Neutrophil (primary cell): ENCODE measurements around the gene RCN1.

Experiments
- H3K27ac ChIP-seq: fragments of 200-600 bp; sonication (generic); 2 replicates; pipeline ENCODE4 v1.5.1; 2016; ENCODE audit warnings: mild to moderate bottlenecking, moderate library complexity
- H3K27me3 ChIP-seq: fragments of 200-600 bp; sonication (generic); 2 replicates; pipeline ENCODE4 v1.6.0; 2016; ENCODE audit warnings: mild to moderate bottlenecking
- H3K36me3 ChIP-seq: fragments of 200-600 bp; sonication (generic); 2 replicates; pipeline ENCODE4 v1.5.1; 2017
- H3K4me1 ChIP-seq, 2 experiments: fragments of 200-600 bp in 1 of 2; sonication (generic) in 1 of 2; 1 replicate in 1 of 2; 2 replicates in 1 of 2; pipeline versions ENCODE4 v1.5.1 to v1.6.1; 2013 to 2016; ENCODE audit warnings: low read depth in 1 of 2, low read length in 1 of 2, mild to moderate bottlenecking in 1 of 2, moderate library complexity in 1 of 2; ENCODE audit not compliant: control insufficient read depth in 1 of 2, insufficient read depth in 1 of 2
- H3K4me3 ChIP-seq, 2 experiments: fragments of 200-600 bp in 1 of 2; sonication (generic) in 1 of 2; 1 replicate in 1 of 2; 2 replicates in 1 of 2; pipeline ENCODE4 v1.5.1; 2013 to 2016; ENCODE audit warnings: low read depth in 1 of 2, low read length in 1 of 2, mild to moderate bottlenecking in 1 of 2, moderate library complexity in 1 of 2
- H3K9me3 ChIP-seq: fragments of 200-600 bp; sonication (generic); 2 replicates; pipeline ENCODE4 v1.5.1; 2016
- TF ChIP-seq, protein P1 (sequence below): fragments of 200-600 bp; sonication (generic); IDR thresholded peaks from 2 replicates; pipeline ENCODE4 v1.5.1; 2016; ENCODE audit warnings: antibody characterized with exemption

RCN1 gene

GRCh38 chr11:32151027-32151426 lies 60.2 kb downstream of the RCN1 start:
- H3K4me3 ChIP-seq = no peak overlapping the region
- H3K27ac ChIP-seq = no peak overlapping the region
- H3K9me3 ChIP-seq = no peaks in the 10 kb centered on the region
- no peaks in the 10 kb centered on the region for H3K4me1 ChIP-seq
- H3K27me3 ChIP-seq = no peaks in the 10 kb centered on the region
- TF ChIP-seq, protein P1, sequence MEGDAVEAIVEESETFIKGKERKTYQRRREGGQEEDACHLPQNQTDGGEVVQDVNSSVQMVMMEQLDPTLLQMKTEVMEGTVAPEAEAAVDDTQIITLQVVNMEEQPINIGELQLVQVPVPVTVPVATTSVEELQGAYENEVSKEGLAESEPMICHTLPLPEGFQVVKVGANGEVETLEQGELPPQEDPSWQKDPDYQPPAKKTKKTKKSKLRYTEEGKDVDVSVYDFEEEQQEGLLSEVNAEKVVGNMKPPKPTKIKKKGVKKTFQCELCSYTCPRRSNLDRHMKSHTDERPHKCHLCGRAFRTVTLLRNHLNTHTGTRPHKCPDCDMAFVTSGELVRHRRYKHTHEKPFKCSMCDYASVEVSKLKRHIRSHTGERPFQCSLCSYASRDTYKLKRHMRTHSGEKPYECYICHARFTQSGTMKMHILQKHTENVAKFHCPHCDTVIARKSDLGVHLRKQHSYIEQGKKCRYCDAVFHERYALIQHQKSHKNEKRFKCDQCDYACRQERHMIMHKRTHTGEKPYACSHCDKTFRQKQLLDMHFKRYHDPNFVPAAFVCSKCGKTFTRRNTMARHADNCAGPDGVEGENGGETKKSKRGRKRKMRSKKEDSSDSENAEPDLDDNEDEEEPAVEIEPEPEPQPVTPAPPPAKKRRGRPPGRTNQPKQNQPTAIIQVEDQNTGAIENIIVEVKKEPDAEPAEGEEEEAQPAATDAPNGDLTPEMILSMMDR = no peak
- no peaks in the 10 kb centered on the region for H3K36me3 ChIP-seq

- H3K4me1 ChIP-seq = no peaks in the 10 kb centered on the region
- TF ChIP-seq, protein P1 = no peak
- no peak overlapping the region for H3K4me3 ChIP-seq
- H3K27ac ChIP-seq = no peak overlapping the region
- no peaks in the 10 kb centered on the region for H3K27me3 ChIP-seq
- no peaks in the 10 kb centered on the region for H3K9me3 ChIP-seq
- no peaks in the 10 kb centered on the region for H3K36me3 ChIP-seq
Measured at GRCh38 chr11:32152216-32152615, 61.3 kb downstream of the RCN1 start.

DNA sequence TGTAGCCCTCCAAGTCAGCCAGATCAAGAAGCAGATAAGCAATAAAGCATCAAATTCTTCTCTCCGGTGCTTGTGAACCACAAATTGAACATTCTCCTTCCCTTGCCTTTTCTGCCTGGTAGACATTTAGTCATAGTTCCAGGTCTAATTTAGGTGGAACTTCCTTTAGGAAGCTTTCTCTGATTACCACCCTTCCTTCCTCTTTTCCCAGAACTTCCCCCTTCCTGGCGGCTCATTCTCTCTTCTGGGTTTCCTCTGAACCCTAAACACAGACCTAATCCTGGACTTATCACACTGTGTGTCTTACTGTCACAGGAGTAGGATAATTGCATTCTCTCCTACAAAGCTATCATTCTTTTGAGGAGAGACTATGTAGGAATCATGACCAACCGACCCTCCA lies 61.9 kb downstream of the RCN1 start:
- Histone ChIP-seq H3K27me3 (no peaks in the 10 kb centered on the region), H3K36me3 (no peaks in the 10 kb centered on the region), H3K4me3 (no peak overlapping the region), H3K9me3 (no peaks in the 10 kb centered on the region), H3K4me1 (no peaks in the 10 kb centered on the region), H3K27ac (no peak overlapping the region)
- TF ChIP-seq, protein P1 = no peak

- Histone ChIP-seq H3K36me3 (no peaks in the 10 kb centered on the region), H3K9me3 (no peaks in the 10 kb centered on the region), H3K27ac (no peak overlapping the region), H3K4me3 (no peak overlapping the region), H3K4me1 (no peaks in the 10 kb centered on the region), H3K27me3 (no peaks in the 10 kb centered on the region)
- TF ChIP-seq, protein P1 = no peak
Measured at GRCh38 chr11:32153747-32154146, 62.9 kb downstream of the RCN1 start.

DNA sequence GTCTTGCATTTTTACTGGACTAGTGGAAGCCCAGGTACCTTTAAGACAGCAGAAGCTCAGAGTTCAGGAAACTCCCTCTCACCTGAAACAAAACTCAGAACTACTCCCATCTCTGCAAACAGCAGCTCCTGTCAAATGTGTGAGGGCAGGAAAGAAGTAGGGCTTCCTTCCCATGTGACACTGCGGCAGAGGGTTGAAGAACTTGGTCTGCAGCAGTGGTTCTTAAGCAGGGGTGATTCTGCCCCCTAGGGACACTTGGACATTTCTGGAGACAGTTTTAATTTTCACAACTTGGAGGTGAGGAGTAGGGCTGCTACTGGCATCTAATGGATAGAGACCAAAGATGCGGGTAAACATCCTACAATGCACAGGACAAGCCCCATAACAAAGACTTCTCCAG lies 63.4 kb downstream of the RCN1 start:
- Histone ChIP-seq H3K27me3 (no peaks in the 10 kb centered on the region), H3K9me3 (no peaks in the 10 kb centered on the region), H3K4me3 (no peak overlapping the region), H3K27ac (no peak overlapping the region), H3K36me3 (no peaks in the 10 kb centered on the region), H3K4me1 (no peaks in the 10 kb centered on the region)
- TF ChIP-seq, protein P1 = no peak
